HCT116 (cell line): ENCODE data around the gene TRIP10. TPM values are rescaled to one million over a fixed set of nuclear protein-coding genes. Genes with fewer than 3 reads are reported as not detected.

Experiments used
- ATAC-seq: fragments of 200-7000 bp; cut with Tn5 transposase; 2 replicates; pipeline ENCODE4 v1.9.1; 2020; ENCODE audit warnings: mild to moderate bottlenecking, moderate library complexity
- BruUV-seq: library from RNA; stranded (reverse); fragments of 400-500 nt; replicated peaks from 2 replicates; lab custom pipeline; 2021; lab: Mats Ljungman, UMichigan
- CTCF ChIA-PET: fragments of 300-600 bp; sonication (Branson Sonifier 250); formaldehyde crosslinking; loops from one replicate; lab custom pipeline; 2021; ENCODE audit warnings: antibody characterized with exemption; lab: Charles Lee
- POLR2A ChIA-PET: fragments of 300-600, 350-600 bp; sonication (Branson Sonifier 250); formaldehyde crosslinking; loops from one replicate; lab custom pipeline; 2021; ENCODE audit warnings: antibody characterized with exemption; lab: Charles Lee
- RAD21 ChIA-PET, 2 experiments: fragments of 300-600 bp; sonication (Branson Sonifier 250); formaldehyde crosslinking; loops; one replicate each; lab custom pipeline; 2023; ENCODE audit warnings: low total read pairs in 2 of 2; ENCODE audit not compliant: uncharacterized antibody in 2 of 2, unreplicated experiment in 2 of 2, low non-redundant PET in 1 of 2; lab: Charles Lee
- DNase-seq: peaks from one replicate; pipeline ENCODE4 v3.0.0-alpha.2; 2010; ENCODE audit warnings: low read depth, low spot score
- H2AFZ ChIP-seq: fragments of 200-600 bp; shearing (Covaris generic), sonication (generic); 2 replicates; pipeline ENCODE4 v1.6.1; 2017; ENCODE audit warnings: low read depth, mixed run types, mixed read lengths, antibody characterized with exemption, low read length; ENCODE audit not compliant: poor library complexity, severe bottlenecking
- H3K27ac ChIP-seq: 2 replicates; pipeline ENCODE4 v1.5.1; 2012; ENCODE audit warnings: low read depth, low read length
- H3K27me3 ChIP-seq: fragments of 200-600 bp; sonication (generic); 2 replicates; pipeline ENCODE4 v1.6.1; 2016; ENCODE audit warnings: mixed run types, low read length, mixed read lengths; ENCODE audit not compliant: insufficient read depth
- H3K36me3 ChIP-seq, 2 experiments: fragments of 200-500 bp in 1 of 2; fragments of 200-600 bp in 1 of 2; sonication (Bioruptor generic) in 1 of 2; sonication (generic) in 1 of 2; 2 replicates each; pipeline versions ENCODE4 v1.5.1 to v1.6.1; 2014 to 2016; ENCODE audit warnings: low read length in 2 of 2, inconsistent platforms in 1 of 2, mixed read lengths in 1 of 2, mixed run types in 1 of 2; ENCODE audit not compliant: insufficient read depth in 2 of 2, control insufficient read depth in 1 of 2
- H3K4me1 ChIP-seq, 2 experiments: fragments of 200-600 bp in 1 of 2; sonication (generic) in 1 of 2; 2 replicates each; pipeline versions ENCODE4 v1.5.1 to v1.6.1; 2012 to 2017; ENCODE audit warnings: low read length in 2 of 2, inconsistent platforms in 1 of 2, mild to moderate bottlenecking in 1 of 2, mixed read lengths in 1 of 2, mixed run types in 1 of 2, moderate library complexity in 1 of 2; ENCODE audit not compliant: insufficient read depth in 2 of 2, control insufficient read depth in 1 of 2
- H3K4me2 ChIP-seq: fragments of 200-600 bp; sonication (generic); 2 replicates; pipeline ENCODE4 v1.6.1; 2017; ENCODE audit warnings: mixed run types, low read length, mixed read lengths
- H3K4me3 ChIP-seq, 2 experiments: fragments of 200-600 bp in 1 of 2; sonication (generic) in 1 of 2; replicated peaks in 1 of 2; 2 replicates each; pipeline ENCODE4 v1.5.1; 2011 to 2016; ENCODE audit warnings: low read length in 2 of 2, control low read depth in 1 of 2, low read depth in 1 of 2, mild to moderate bottlenecking in 1 of 2, mixed read lengths in 1 of 2, mixed run types in 1 of 2
- H3K79me2 ChIP-seq: fragments of 200-600 bp; sonication (generic); 2 replicates; pipeline ENCODE4 v1.6.1; 2017; ENCODE audit warnings: mild to moderate bottlenecking, mixed run types, low read length, moderate library complexity, mixed read lengths; ENCODE audit not compliant: insufficient read depth
- H3K9ac ChIP-seq: fragments of 200-600 bp; sonication (generic); 2 replicates; pipeline ENCODE4 v1.6.1; 2016; ENCODE audit warnings: low read length, mixed read lengths
- H3K9me2 ChIP-seq: fragments of 200-600 bp; sonication (generic), shearing (Covaris generic); 2 replicates; pipeline ENCODE4 v1.6.1; 2017; ENCODE audit warnings: mixed run types, mild to moderate bottlenecking, moderate library complexity; ENCODE audit not compliant: insufficient read depth
- H3K9me3 ChIP-seq, 2 experiments: fragments of 200-500 bp in 1 of 2; fragments of 200-600 bp in 1 of 2; sonication (Bioruptor generic) in 1 of 2; sonication (generic) in 1 of 2; 2 replicates each; pipeline ENCODE4 v1.6.1; 2014 to 2017; ENCODE audit warnings: low read length in 2 of 2, mixed read lengths in 2 of 2, inconsistent platforms in 1 of 2, low read depth in 1 of 2, mild to moderate bottlenecking in 1 of 2, mixed run types in 1 of 2, moderate library complexity in 1 of 2; ENCODE audit not compliant: control insufficient read depth in 1 of 2, insufficient read depth in 1 of 2
- H4K20me1 ChIP-seq: fragments of 200-600 bp; sonication (generic), shearing (Covaris generic); 2 replicates; pipeline ENCODE4 v1.6.1; 2017; ENCODE audit warnings: mixed run types, mild to moderate bottlenecking, moderate library complexity; ENCODE audit not compliant: insufficient read depth
- ATF3 ChIP-seq: IDR thresholded peaks from 2 replicates; pipeline ENCODE4 v1.6.1; 2012
- CBX3 ChIP-seq: IDR thresholded peaks from 2 replicates; pipeline ENCODE4 v1.6.1; 2012; ENCODE audit warnings: low read depth
- CEBPB ChIP-seq: IDR thresholded peaks from 2 replicates; pipeline ENCODE4 v1.6.1; 2012; ENCODE audit warnings: low read depth
- EGR1 ChIP-seq: IDR thresholded peaks from 2 replicates; pipeline ENCODE4 v1.6.1; 2012; ENCODE audit warnings: low read depth
- FOSL1 ChIP-seq: IDR thresholded peaks from 2 replicates; pipeline ENCODE4 v1.6.1; 2012; ENCODE audit warnings: low read depth
- MAX ChIP-seq: IDR thresholded peaks from 2 replicates; pipeline ENCODE4 v1.6.1; 2012
- POLR2A ChIP-seq: IDR thresholded peaks from 2 replicates; pipeline ENCODE4 v1.7.0; 2011; ENCODE audit warnings: borderline replicate concordance; ENCODE audit not compliant: insufficient read depth, insufficient read length; ENCODE audit errors: extremely low read depth
- POLR2AphosphoS5 ChIP-seq: IDR thresholded peaks from 2 replicates; pipeline ENCODE4 v1.6.1; 2011; ENCODE audit warnings: mild to moderate bottlenecking, low read depth, low read length, moderate library complexity
- SP1 ChIP-seq: IDR thresholded peaks from 2 replicates; pipeline ENCODE4 v1.6.1; 2012; ENCODE audit warnings: low read depth
- TCF7L2 ChIP-seq: IDR thresholded peaks from 2 replicates; pipeline ENCODE4 v1.7.0; 2011; ENCODE audit warnings: borderline replicate concordance, inconsistent platforms; ENCODE audit not compliant: insufficient read depth, insufficient read length; ENCODE audit errors: extremely low read depth
- YY1 ChIP-seq: IDR thresholded peaks from 2 replicates; pipeline ENCODE4 v1.6.1; 2011; ENCODE audit warnings: low read length, low read depth, moderate library complexity, mild to moderate bottlenecking; ENCODE audit not compliant: insufficient replicate concordance; ENCODE audit errors: extremely low read depth
- ZBTB33 ChIP-seq: IDR thresholded peaks from 2 replicates; pipeline ENCODE4 v1.6.1; 2011; ENCODE audit warnings: mild to moderate bottlenecking, low read length, moderate library complexity; ENCODE audit not compliant: insufficient replicate concordance; ENCODE audit errors: extremely low read depth
- ZFX ChIP-seq: fragments of 450-650 bp; IDR thresholded peaks from 2 replicates; pipeline ENCODE4 v1.6.1; 2017
- ZNF274 ChIP-seq: fragments of 200-500 bp; sonication (Bioruptor generic); IDR thresholded peaks from 2 replicates; pipeline ENCODE4 v1.6.1; 2014; ENCODE audit warnings: mild to moderate bottlenecking, low read depth, low read length, inconsistent platforms
- intact Hi-C: fragments of 100-400 bp; cut with micrococcal nuclease; formaldehyde crosslinking; loops from 2 replicates; pipeline ENCODE4 v1.10.0; 2022
- total RNA-seq: library from RNA; stranded (reverse); gene quantifications from one replicate; pipeline ENCODE4 v1.2.1, GENCODE V29; 2021; ENCODE audit not compliant: unreplicated experiment
- TF ChIP-seq, protein P1 (sequence below), 3 experiments: fragments of 200-600 bp in 1 of 3; sonication (generic) in 1 of 3; IDR thresholded peaks in 2 of 3; conservative IDR thresholded peaks in 1 of 3; 2 replicates each; pipeline ENCODE4 v1.5.1; 2012 to 2017; ENCODE audit warnings: low read depth in 2 of 3, low read length in 2 of 3, antibody characterized with exemption in 1 of 3, borderline replicate concordance in 1 of 3, control low read depth in 1 of 3, mild to moderate bottlenecking in 1 of 3, mixed read lengths in 1 of 3, mixed run types in 1 of 3, moderate library complexity in 1 of 3; ENCODE audit not compliant: insufficient read depth in 1 of 3

Gene TRIP10
- total RNA-seq, 1 experiment from 2014 or later: 111 TPM

DNA sequence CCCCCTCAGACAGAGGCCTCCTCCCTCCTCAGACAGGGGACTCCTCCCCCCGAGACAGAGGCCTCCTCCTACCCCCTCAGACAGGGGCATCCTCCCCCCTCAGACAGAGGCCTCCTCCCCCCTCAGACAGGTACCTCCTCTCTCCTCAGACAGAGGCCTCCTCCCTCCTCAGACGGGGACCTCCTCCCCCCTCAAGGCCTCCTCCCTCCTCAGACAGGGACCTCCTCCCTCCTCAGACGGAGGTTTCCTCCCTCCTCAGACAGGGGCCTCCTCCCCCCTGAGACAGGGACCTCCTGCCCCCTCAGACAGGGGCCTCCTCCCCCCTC, 32.9 kb upstream of the TRIP10 start:
- Histone ChIP-seq H3K9ac (no peak overlapping the region), H3K27me3 (no peaks in the 10 kb centered on the region; the same call in 1 of the 2 replicates), H3K4me2 (no peak overlapping the region), H3K9me3 (no peaks in the 10 kb centered on the region), H3K4me3 (no peak overlapping the region), H3K79me2 (no peaks in the 10 kb centered on the region), H3K9me2 (no peaks in the 10 kb centered on the region), H2AFZ (no peak overlapping the region), H3K27ac (no peak overlapping the region), H4K20me1 (no peaks in the 10 kb centered on the region), H3K36me3 (no peaks in the 10 kb centered on the region), H3K4me1 (no peaks in the 10 kb centered on the region)
- intact Hi-C loops: no loop called here
- POLR2A ChIA-PET: no interaction called here
- CTCF ChIA-PET: no interaction called here
- BruUV-seq: no TSS peak
- RAD21 ChIA-PET: no interaction called here
- ATAC-seq (no peak), DNase-seq (no peak)
- TF ChIP-seq ATF3 (no peak), ZFX (no peak), MAX (no peak), POLR2AphosphoS5 (no peak), ZBTB33 (no peak), TCF7L2 (no peak), EGR1 (no peak), YY1 (no peak), CBX3 (no peak), FOSL1 (no peak), ZNF274 (no peak), CEBPB (no peak), POLR2A (no peak), SP1 (no peak)
- TF ChIP-seq, protein P1, sequence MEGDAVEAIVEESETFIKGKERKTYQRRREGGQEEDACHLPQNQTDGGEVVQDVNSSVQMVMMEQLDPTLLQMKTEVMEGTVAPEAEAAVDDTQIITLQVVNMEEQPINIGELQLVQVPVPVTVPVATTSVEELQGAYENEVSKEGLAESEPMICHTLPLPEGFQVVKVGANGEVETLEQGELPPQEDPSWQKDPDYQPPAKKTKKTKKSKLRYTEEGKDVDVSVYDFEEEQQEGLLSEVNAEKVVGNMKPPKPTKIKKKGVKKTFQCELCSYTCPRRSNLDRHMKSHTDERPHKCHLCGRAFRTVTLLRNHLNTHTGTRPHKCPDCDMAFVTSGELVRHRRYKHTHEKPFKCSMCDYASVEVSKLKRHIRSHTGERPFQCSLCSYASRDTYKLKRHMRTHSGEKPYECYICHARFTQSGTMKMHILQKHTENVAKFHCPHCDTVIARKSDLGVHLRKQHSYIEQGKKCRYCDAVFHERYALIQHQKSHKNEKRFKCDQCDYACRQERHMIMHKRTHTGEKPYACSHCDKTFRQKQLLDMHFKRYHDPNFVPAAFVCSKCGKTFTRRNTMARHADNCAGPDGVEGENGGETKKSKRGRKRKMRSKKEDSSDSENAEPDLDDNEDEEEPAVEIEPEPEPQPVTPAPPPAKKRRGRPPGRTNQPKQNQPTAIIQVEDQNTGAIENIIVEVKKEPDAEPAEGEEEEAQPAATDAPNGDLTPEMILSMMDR (IDR thresholded peaks at IDR 0.05 in 2 of 3, conservative IDR thresholded peaks at IDR 0.05 in 1 of 3; ENCODE audit: borderline replicate concordance in 1 of 3, insufficient read depth in 1 of 3, low read depth in 2 of 3, low read length in 2 of 3): no peak
